GM23338 (cell line): ENCODE data around the gene SEC16B. TPM values are rescaled to one million over a fixed set of nuclear protein-coding genes. Genes with fewer than 3 reads are reported as not detected.

ENCODE experiments used
- ATAC-seq: fragments of 200-7000 bp; cut with Tn5 transposase; 3 replicates; pipeline ENCODE4 v1.9.1; 2020
- DNase-seq: peaks from one replicate; pipeline ENCODE4 v3.0.0-alpha.2; 2015; ENCODE audit warnings: low spot score
- H2AFZ ChIP-seq: fragments of 200-600 bp; sonication (generic); 2 replicates; pipeline ENCODE4 v1.8.0; 2016; ENCODE audit warnings: antibody characterized with exemption, mild to moderate bottlenecking, moderate library complexity
- H3F3A ChIP-seq: fragments of 200-600 bp; sonication (generic); replicated peaks from 2 replicates; pipeline ENCODE4 v1.8.0; 2017; ENCODE audit warnings: antibody characterized with exemption, mixed run types, low read depth
- H3K27ac ChIP-seq: fragments of 200-600 bp; sonication (generic); 2 replicates; pipeline ENCODE4 v1.6.1; 2016; ENCODE audit warnings: low read depth
- H3K27me3 ChIP-seq: fragments of 200-600 bp; sonication (generic); 2 replicates; pipeline ENCODE4 v1.8.0; 2016; ENCODE audit warnings: mild to moderate bottlenecking, mixed run types, moderate library complexity; ENCODE audit not compliant: insufficient read depth
- H3K36me3 ChIP-seq: fragments of 200-600 bp; sonication (generic); 2 replicates; pipeline ENCODE4 v1.8.0; 2016; ENCODE audit warnings: mild to moderate bottlenecking; ENCODE audit not compliant: insufficient read depth
- H3K4me1 ChIP-seq: fragments of 200-600 bp; sonication (generic); 2 replicates; pipeline ENCODE4 v1.8.0; 2016; ENCODE audit warnings: mild to moderate bottlenecking, moderate library complexity; ENCODE audit not compliant: insufficient read depth
- H3K4me2 ChIP-seq: fragments of 200-600 bp; sonication (generic); 2 replicates; pipeline ENCODE4 v1.7.1; 2017; ENCODE audit warnings: mixed run types
- H3K4me3 ChIP-seq: fragments of 200-600 bp; sonication (generic); 2 replicates; pipeline ENCODE4 v1.6.1; 2016; ENCODE audit warnings: mixed run types
- H3K79me2 ChIP-seq: fragments of 200-600 bp; sonication (generic); replicated peaks from 2 replicates; pipeline ENCODE4 v1.8.0; 2017; ENCODE audit warnings: mild to moderate bottlenecking; ENCODE audit not compliant: insufficient read depth
- H3K9me2 ChIP-seq: fragments of 200-600 bp; sonication (generic); 2 replicates; pipeline ENCODE4 v1.8.0; 2017; ENCODE audit not compliant: insufficient read depth
- H4K20me1 ChIP-seq: fragments of 200-600 bp; sonication (generic); replicated peaks from 2 replicates; pipeline ENCODE4 v1.8.0; 2017; ENCODE audit warnings: mild to moderate bottlenecking; ENCODE audit not compliant: insufficient read depth
- H3K27ac Mint-ChIP-seq: 2 replicates; pipeline ENCODE4 v1.8.0; 2020; ENCODE audit warnings: inconsistent platforms, mild to moderate bottlenecking, moderate library complexity, mixed read lengths
- H3K27me3 Mint-ChIP-seq: 3 replicates; pipeline ENCODE4 v1.8.0; 2022; ENCODE audit warnings: low read depth, mild to moderate bottlenecking, moderate library complexity, mixed read lengths, inconsistent platforms; ENCODE audit not compliant: insufficient read depth, poor library complexity
- H3K36me3 Mint-ChIP-seq: 3 replicates; pipeline ENCODE4 v1.8.0; 2021; ENCODE audit warnings: low read depth, mild to moderate bottlenecking, inconsistent platforms, moderate library complexity, mixed read lengths
- H3K4me1 Mint-ChIP-seq: 3 replicates; pipeline ENCODE4 v1.8.0; 2020; ENCODE audit warnings: mild to moderate bottlenecking, inconsistent platforms, mixed read lengths
- H3K4me3 Mint-ChIP-seq: 3 replicates; pipeline ENCODE4 v1.8.0; 2021; ENCODE audit warnings: moderate library complexity, mild to moderate bottlenecking, inconsistent platforms, mixed read lengths
- H3K9me3 Mint-ChIP-seq: 3 replicates; pipeline ENCODE4 v1.8.0; 2020; ENCODE audit warnings: moderate library complexity, mild to moderate bottlenecking, inconsistent platforms, mixed read lengths
- CREB1 ChIP-seq: fragments of 250-450 bp; sonication (Bioruptor Pico); IDR thresholded peaks from 2 replicates; pipeline ENCODE4 v1.5.0; 2020; ENCODE audit warnings: low read depth, mild to moderate bottlenecking, moderate library complexity
- CTCF ChIP-seq, 2 experiments: fragments of 200-600 bp in 1 of 2; sonication (generic) in 1 of 2; conservative IDR thresholded peaks; 2 replicates each; pipeline versions ENCODE4 v1.5.1 to v1.6.1; 2016 to 2017; ENCODE audit warnings: antibody characterized with exemption in 2 of 2, low read depth in 2 of 2, mild to moderate bottlenecking in 2 of 2, moderate library complexity in 1 of 2
- ETS1 ChIP-seq: IDR thresholded peaks from 2 replicates; pipeline ENCODE4 v1.6.1; 2016; ENCODE audit warnings: antibody characterized with exemption
- EZH2 ChIP-seq: fragments of 200-600 bp; sonication (generic); IDR thresholded peaks from one replicate; pipeline ENCODE4 v1.8.0; 2017; ENCODE audit warnings: antibody characterized with exemption, mild to moderate bottlenecking, low read depth; ENCODE audit not compliant: unreplicated experiment
- EZH2phosphoT487 ChIP-seq: fragments of 200-600 bp; sonication (generic); IDR thresholded peaks from one replicate; pipeline ENCODE4 v1.8.1; 2018; ENCODE audit warnings: antibody characterized with exemption; ENCODE audit not compliant: unreplicated experiment
- JUNB ChIP-seq: IDR thresholded peaks from one replicate; pipeline ENCODE4 v1.6.1; 2016; ENCODE audit warnings: antibody characterized with exemption; ENCODE audit not compliant: unreplicated experiment
- NANOG ChIP-seq: IDR thresholded peaks from 2 replicates; pipeline ENCODE4 v1.6.1; 2016; ENCODE audit warnings: antibody characterized with exemption, borderline replicate concordance
- POLR2AphosphoS5 ChIP-seq: IDR thresholded peaks from 2 replicates; pipeline ENCODE4 v1.6.1; 2016; ENCODE audit warnings: antibody characterized with exemption, low read depth
- REST ChIP-seq: IDR thresholded peaks from one replicate; pipeline ENCODE4 v1.6.1; 2018; ENCODE audit warnings: antibody characterized with exemption; ENCODE audit not compliant: unreplicated experiment
- STAT1 ChIP-seq: IDR thresholded peaks from one replicate; pipeline ENCODE4 v1.6.1; 2016; ENCODE audit warnings: antibody characterized with exemption; ENCODE audit not compliant: unreplicated experiment
- ZNF114 ChIP-seq: fragments of 250-450 bp; sonication (Bioruptor Pico); IDR thresholded peaks from 2 replicates; pipeline ENCODE4 v1.5.0; 2020; ENCODE audit warnings: mild to moderate bottlenecking, moderate library complexity
- ZNF331 ChIP-seq: fragments of 250-450 bp; sonication (Bioruptor Pico); IDR thresholded peaks from 2 replicates; pipeline ENCODE4 v1.5.0; 2020; ENCODE audit warnings: low read depth, mild to moderate bottlenecking, moderate library complexity
- ZNF462 ChIP-seq: fragments of 250-450 bp; sonication (Bioruptor Pico); IDR thresholded peaks from 2 replicates; pipeline ENCODE4 v1.5.0; 2020; ENCODE audit warnings: mild to moderate bottlenecking, moderate library complexity
- polyA plus RNA-seq: library from polyadenylated mRNA; unstranded; fragments of >200 nt; fragmentation: Nextera tagmentation; extraction: Ambion mirVana; gene quantifications from 2 replicates; pipeline ENCODE4 v1.2.1, GENCODE V29; 2016
- total RNA-seq: library from RNA; depleted of rRNA; stranded (reverse); fragments of >200 nt; shearing (Covaris generic); gene quantifications from 2 replicates; pipeline ENCODE4 v1.2.3, GENCODE V29; 2014

Gene SEC16B
- total and polyA plus RNA-seq, 2 experiments from 2014 or later = 0.29 to 1.2 TPM

- no peaks in the 10 kb centered on the region for H3K79me2 ChIP-seq
- H3K27ac ChIP-seq = 0 out of 2 replicates have a peak overlapping the region, but pooled peaks have one; percentile 0
- H3K36me3 ChIP-seq = no peaks in the 10 kb centered on the region
- DNase-seq (peak; percentile 74), ATAC-seq (peak; percentile 53)
- no peak overlapping the region for H2AFZ ChIP-seq
- no peaks in the 10 kb centered on the region; the same call in 1 of the 2 replicates for H3K9me2 ChIP-seq
- peaks cover 27% of the 10 kb centered on the region for H3K4me1 Mint-ChIP-seq
- H3K4me3 Mint-ChIP-seq = no peak overlapping the region
- no peak overlapping the region for H3K4me3 ChIP-seq
- H3K27ac Mint-ChIP-seq = no peak overlapping the region
- no peaks in the 10 kb centered on the region for H3K9me3 Mint-ChIP-seq
- H3K27me3 Mint-ChIP-seq = peaks cover 2% of the 10 kb centered on the region
- H3F3A ChIP-seq = no peaks in the 10 kb centered on the region
- no peak overlapping the region for H3K4me2 ChIP-seq
- no peaks in the 10 kb centered on the region; the same call in 1 of the 2 replicates for H3K4me1 ChIP-seq
- no peaks in the 10 kb centered on the region for H3K36me3 Mint-ChIP-seq
- TF ChIP-seq ZNF331 (CRISPR knock-in tag) (no peak), POLR2AphosphoS5 (no peak), ZNF462 (CRISPR knock-in tag) (no peak), CREB1 (no peak), ETS1 (no peak), NANOG (no peak), REST (no peak), CTCF (conservative IDR thresholded peaks at IDR 0.05; ENCODE audit: low read depth in 2 of 2) (no peak; a peak in 1 of 4 replicates), EZH2phosphoT487 (no peak), JUNB (no peak), EZH2 (no peak), ZNF114 (no peak), STAT1 (no peak)
- no peaks in the 10 kb centered on the region for H3K27me3 ChIP-seq
- H4K20me1 ChIP-seq = no peaks in the 10 kb centered on the region
Observed at GRCh38 chr1:177959811-177960515, 9.9 kb downstream of the SEC16B start.
